A172 (cell line): ENCODE measurements around the gene AGAP1. TPM values are rescaled to one million over a fixed set of nuclear protein-coding genes. Genes with fewer than 3 reads are reported as not detected.

ENCODE experiments used
- DNase-seq: peaks from one replicate; pipeline ENCODE4 v3.0.0-alpha.2; 2015; ENCODE audit warnings: low spot score
- total RNA-seq: library from RNA; depleted of rRNA; stranded (reverse); fragments of >200 nt; shearing (Covaris generic); gene quantifications from 2 replicates; pipeline ENCODE4 v1.2.3, GENCODE V29; 2014

Gene AGAP1
- total RNA-seq, 1 experiment from 2014 or later: 13.9 TPM

- DNase-seq: no peak
These were observed 167.5 kb downstream of the AGAP1 start for GRCh38 chr2:235661167-235661937.

- DNase-seq: no peak
These were observed 168.1 kb downstream of the AGAP1 start for GRCh38 chr2:235661952-235662351.

GRCh38 chr2:235663875-235664274, 170.0 kb downstream of the AGAP1 start:
- DNase-seq: no peak

- peak; percentile 67 for DNase-seq
These were observed 171.9 kb downstream of the AGAP1 start for GRCh38 chr2:235665661-235666212.

- peak; percentile 74 for DNase-seq
These were observed 172.5 kb downstream of the AGAP1 start for GRCh38 chr2:235666213-235666781.

GRCh38 chr2:235668782-235669181, 174.9 kb downstream of the AGAP1 start:
- no peak for DNase-seq

GRCh38 chr2:235669269-235669831, 175.5 kb downstream of the AGAP1 start:
- DNase-seq: peak; percentile 49

- no peak for DNase-seq
These were observed 176.4 kb downstream of the AGAP1 start for GRCh38 chr2:235669983-235670962.

GRCh38 chr2:235670974-235671787, 177.3 kb downstream of the AGAP1 start:
- DNase-seq: no peak

GRCh38 chr2:235672720-235673119, 178.9 kb downstream of the AGAP1 start:
- no peak for DNase-seq

GRCh38 chr2:235674146-235674545, 180.3 kb downstream of the AGAP1 start:
- no peak for DNase-seq

GRCh38 chr2:235674812-235675211, 181.0 kb downstream of the AGAP1 start:
- DNase-seq: no peak

GRCh38 chr2:235675678-235676535, 182.1 kb downstream of the AGAP1 start:
- DNase-seq: peak; percentile 24

- DNase-seq: no peak
These were observed 182.6 kb downstream of the AGAP1 start for GRCh38 chr2:235676536-235676799.

- no peak for DNase-seq
These were observed 183.5 kb downstream of the AGAP1 start for GRCh38 chr2:235677276-235677788.

- DNase-seq: no peak
These were observed 184.1 kb downstream of the AGAP1 start for GRCh38 chr2:235677937-235678336.

- no peak for DNase-seq
These were observed 184.9 kb downstream of the AGAP1 start for GRCh38 chr2:235678712-235679111.

GRCh38 chr2:235679471-235679870, 185.6 kb downstream of the AGAP1 start:
- DNase-seq: no peak

GRCh38 chr2:235685024-235685721, 191.3 kb downstream of the AGAP1 start:
- DNase-seq: no peak
